Sigmoid colon (tissue), 3 donors: ENCODE results near the gene TGFBR2.

Source experiments
- CTCF ChIP-seq, 4 experiments: fragments of 450-650 bp in 3 of 4; fragments of 200-600 bp in 1 of 4; IDR thresholded peaks; one replicate each; pipeline ENCODE4 v1.5.1; 2016 to 2019; ENCODE audit warnings: antibody characterized with exemption in 4 of 4, mild to moderate bottlenecking in 3 of 4, moderate library complexity in 2 of 4
- POLR2A ChIP-seq, 2 donors: fragments of 450-650 bp; IDR thresholded peaks; one replicate each; pipeline ENCODE4 v1.6.1; 2016; ENCODE audit warnings: antibody characterized with exemption in 2 of 2, mild to moderate bottlenecking in 2 of 2, moderate library complexity in 2 of 2

DNA sequence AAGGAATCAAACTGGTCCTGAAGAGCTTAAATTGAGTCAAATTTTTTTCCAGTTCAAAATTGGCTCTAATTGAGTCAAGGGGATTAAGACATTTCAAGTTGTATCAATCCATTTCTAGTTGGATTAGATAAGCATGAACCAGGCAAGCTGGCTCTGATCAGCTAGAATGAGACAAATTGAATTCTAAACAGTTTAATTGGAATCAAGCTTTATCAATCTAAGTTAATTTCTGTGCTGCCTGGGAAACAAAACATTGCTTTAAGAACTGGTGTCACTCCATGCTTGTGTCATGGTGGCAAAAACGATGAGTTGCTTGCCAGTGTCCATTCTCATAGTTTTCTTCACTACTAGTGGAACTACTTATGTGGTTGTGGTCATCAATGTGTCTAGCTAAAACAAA, 116.8 kb downstream of the TGFBR2 start:
- TF ChIP-seq POLR2A (IDR thresholded peaks at IDR 0.05): no peak
- TF ChIP-seq CTCF (IDR thresholded peaks at IDR 0.05): no peak
